Skin of body (tissue), 2 donors: ENCODE results near the gene CILP. TPM values are rescaled to one million over a fixed set of nuclear protein-coding genes. Genes with fewer than 3 reads are reported as not detected.
A peak's percentile ranks its signal among the peaks of the same experiment; 100 is the strongest.

ENCODE experiments used
- DNase-seq: peaks from one replicate; lab custom pipeline; 2025; lab: John Stamatoyannopoulos, UW
- total RNA-seq: library from RNA; depleted of rRNA; stranded (reverse); fragments of >200 nt; gene quantifications from one replicate; pipeline ENCODE4 v1.2.3, GENCODE V29; 2014

Gene CILP
- total RNA-seq, 1 donor from 2014 or later = 24.4 TPM

DNA sequence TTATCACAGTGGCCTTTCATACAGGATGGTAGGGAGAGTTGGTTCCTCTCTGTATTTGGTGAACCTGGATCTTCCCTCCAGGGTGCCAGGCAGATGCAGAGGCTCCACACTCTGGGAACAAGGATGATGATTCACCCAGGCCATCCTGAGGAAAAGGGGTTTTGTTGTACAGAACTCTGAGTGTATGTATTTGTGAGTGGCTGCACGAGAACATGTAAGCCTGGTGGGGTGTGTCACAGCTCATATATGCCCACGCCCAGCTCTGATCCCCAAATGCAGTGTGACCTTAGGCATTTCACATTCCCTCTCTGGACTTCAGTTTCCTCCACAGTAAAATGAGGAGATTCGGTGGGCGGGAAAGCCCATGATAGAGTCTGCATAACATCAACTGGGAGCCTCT is 11.6 kb upstream of the CILP start:
- DNase-seq = no peak

DNA sequence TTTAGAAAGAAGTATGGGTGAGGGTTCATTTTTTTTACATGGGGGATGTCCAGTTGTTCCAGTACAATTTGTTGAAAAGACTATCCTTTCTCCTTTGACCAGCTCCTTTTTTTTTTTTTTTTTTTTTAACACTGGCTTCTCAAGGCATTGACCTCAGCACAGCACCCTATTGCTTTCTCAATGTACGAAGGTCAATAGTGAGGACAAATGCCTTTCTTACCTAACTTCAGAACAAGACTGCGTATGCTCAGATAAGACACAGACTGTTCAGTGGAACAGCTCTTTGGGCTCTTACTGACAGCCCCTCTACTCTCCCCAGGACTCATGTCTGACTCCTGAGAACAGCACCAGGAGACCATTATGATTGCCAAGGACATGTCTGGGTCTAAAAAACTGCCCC is 10.4 kb upstream of the CILP start:
- DNase-seq = no peak

- DNase-seq = no peak
Observed at GRCh38 chr15:65219137-65219536, 7.9 kb upstream of the CILP start.

GRCh38 chr15:65217526-65218482 is 6.5 kb upstream of the CILP start:
- DNase-seq = no peak

- no peak for DNase-seq
Observed at GRCh38 chr15:65215496-65215895, 4.2 kb upstream of the CILP start.

DNA sequence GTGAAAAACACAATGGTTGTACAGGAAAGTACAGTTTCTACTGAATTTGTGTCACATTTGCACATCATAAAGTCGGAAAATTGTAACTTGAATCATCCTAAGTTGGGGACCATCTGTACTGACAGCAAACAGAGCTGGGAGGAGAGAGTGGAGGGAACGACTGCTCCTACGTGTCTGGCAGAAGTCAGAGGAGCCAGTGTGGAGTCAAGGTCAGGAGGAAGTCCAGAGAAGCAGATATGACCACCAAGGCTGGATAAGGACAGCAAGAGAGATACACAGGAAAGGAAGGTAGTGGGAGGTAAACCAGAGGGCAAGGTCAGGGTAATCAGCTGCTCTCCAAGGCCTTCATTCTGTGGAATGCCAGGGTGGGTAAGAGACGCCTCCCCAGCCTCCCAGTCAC is 2.7 kb upstream of the CILP start:
- DNase-seq = no peak

- no peak for DNase-seq
Observed at GRCh38 chr15:65213241-65213640, 2.0 kb upstream of the CILP start.

DNA sequence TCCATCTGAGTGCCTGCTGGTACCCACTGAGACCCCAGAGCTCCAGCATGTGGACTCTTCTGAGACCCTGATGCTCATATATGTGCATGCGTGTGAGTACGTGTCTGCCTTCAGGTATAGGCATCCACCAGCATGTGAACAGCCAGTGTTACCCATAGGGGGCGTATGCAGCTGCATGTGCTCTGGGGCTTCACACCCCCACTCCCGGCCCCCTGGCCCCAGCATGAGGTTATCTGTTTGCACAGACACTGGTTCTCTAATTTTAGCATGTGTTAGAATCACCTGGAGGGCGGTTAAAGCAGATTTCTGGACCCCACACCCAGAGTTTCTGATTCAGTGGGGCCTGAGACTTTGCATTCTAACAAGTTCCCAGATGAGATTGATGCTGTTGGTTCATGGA is 824 bp upstream of the CILP start:
- no peak for DNase-seq

GRCh38 chr15:65211482-65211982 is 259 bp upstream of the CILP start:
- no peak for DNase-seq

DNA sequence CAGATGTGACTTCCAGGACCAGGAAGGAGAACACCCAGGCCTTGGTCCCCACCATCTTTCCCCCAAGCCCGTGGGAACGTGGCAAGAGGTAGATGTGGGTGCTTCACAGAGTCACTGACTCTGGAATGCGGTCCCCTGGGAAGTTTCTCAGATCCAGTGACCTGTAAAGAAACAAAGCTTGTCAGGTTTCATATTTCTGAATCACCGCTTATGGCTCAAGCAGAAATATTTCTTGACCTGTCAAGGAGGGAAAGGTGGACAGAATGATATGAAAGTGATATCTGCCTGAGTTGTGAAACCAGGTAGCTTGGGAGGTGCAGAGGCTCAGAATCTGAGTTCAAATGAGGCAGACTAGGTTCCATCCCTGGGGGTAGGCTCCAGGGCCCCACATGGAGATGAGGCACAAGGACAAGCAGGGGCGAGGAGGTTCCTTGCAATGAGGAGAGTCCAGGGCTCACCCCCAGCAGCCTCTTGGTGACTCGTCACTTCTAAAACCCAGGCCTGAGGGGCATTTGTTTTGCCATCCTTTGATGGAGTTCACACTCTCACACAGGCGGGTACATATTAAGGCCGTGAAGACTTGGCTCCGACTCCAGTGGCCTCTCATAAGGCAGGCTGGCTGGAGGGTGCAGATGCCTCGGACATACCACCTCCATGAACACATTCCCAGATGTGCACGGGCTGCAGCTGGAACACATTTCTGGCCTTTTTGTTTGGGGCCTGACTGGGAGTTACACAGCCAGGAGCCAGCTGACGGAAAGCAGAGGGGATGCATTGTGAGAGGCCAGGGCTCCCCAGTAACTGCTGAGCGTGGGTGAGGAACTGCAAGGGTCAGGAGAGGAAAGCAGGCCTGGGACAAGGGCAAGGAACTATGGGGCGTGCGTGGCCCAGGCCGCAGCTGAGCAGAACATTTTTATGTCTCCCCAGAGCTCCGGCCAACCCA is 1.3 kb downstream of the CILP start:
- peak; percentile 42 for DNase-seq

DNA sequence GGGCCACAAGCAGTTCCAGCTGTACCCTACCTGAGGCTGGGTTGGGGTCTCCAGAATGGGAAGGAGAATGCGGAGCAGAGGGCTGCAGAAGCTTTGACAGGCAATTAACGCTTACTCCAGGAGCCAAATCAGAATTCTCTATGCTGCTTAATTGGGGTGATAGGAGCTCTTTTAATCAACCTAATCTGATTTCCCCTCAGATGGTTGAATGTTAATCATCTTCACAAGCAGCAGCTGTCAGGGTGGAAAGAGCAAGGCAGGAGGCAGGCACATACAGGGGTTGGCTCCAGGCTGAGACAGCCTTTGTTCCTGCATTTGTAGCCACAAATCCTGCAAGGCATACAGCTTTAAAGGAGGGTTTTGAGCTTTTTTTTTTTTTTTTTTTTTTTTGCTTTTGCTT is 2.6 kb downstream of the CILP start:
- no peak for DNase-seq

DNA sequence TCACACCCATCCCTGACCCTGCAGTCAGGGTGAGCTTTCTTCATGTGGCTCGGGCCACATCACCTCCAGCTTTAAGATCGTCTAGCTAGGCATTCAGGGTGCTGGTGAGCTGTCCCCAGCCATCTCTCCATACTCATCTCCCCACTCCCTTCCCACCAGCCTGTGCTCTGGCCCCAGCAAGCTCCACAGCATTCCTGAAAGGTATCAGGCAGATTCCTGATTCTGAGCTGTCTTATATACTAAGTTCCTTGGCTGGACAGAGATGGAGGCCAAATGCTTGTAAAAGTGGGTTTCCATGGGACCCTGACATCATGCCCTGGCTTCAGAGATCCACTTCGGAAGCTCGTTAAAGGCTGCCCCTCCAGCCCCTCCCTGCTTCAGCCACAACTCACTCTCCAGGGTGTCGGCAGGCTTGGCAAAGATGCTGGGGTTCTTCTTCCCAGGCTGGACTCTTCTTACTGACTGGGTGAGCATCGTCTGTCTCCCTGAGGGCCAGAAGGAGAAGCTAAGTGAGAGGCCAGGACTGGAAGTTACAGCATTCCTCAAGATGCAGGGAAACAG is 3.9 kb downstream of the CILP start:
- no peak for DNase-seq

GRCh38 chr15:65206750-65207149 is 4.5 kb downstream of the CILP start:
- no peak for DNase-seq

DNA sequence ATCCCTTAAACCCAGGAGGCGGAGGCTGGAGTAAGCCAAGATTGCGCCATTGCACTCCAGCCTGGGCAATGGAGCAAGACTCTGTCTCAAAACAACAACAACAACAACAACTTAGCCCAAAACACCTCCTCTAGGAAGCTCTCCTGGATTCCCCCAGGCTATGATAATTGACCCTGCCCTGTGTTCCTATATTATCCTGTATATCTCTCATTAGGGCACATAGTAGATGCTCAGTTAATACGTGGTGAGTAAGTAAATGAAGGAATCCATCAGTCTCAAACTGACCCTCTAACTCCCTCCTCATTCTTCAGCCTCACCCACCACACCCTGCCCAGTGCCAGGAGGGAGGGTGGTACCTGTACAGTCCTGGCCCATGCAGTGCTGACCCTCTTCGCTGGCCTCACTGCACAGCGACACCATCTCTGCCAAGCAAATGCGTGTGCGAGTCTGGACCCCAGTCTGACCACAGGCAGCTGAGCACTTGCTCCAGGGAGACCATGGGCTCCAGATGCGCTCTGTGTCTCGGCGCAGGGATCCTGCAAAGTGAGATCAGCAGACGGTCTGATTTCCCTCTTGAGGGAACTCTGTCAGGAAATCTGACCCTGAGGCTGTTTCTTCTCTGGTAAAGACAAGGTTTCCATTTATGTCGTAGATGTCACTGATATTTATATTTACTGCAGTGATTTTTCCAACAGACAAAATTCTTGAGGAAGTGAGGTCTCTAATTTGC is 6.2 kb downstream of the CILP start:
- no peak for DNase-seq

- no peak for DNase-seq
Observed at GRCh38 chr15:65204236-65204930, 6.9 kb downstream of the CILP start.

DNA sequence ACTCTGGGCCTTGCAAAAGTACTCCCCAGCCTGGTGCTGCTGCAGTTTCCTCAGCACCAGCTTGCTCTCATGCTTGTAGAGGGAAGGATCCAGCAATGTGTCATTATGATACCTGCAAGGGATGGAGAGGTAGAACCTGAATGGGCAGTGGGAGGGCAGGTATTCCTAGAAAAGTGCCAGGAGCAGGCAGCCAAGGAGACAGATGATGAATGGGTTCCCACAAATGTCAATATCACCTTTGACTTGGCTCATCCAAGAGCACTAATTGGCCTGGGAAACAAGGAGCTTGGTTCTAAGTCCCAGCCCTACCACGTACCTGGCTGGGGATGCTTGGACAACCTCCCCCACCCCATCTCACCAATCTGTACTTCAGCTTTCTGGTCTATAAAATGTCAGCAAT is 9.4 kb downstream of the CILP start:
- no peak for DNase-seq

- DNase-seq = no peak
Observed at GRCh38 chr15:65198571-65198970, 12.7 kb downstream of the CILP start.

DNA sequence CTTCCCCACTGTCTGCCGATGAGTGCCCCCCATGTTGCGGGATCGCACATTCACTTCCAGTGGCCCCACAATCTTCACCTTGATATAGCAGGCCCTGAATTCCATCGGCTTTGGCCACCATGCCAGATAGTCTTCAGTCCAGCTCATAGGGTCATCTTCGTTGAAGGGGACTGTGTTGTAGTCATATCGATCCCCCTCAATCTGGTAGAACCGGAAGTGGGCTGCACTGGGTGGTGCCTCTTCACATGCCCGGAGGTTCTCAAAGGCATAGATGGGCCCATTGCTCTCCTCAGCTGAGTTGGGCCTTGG is 14.0 kb downstream of the CILP start:
- no peak for DNase-seq

- DNase-seq = no peak
Observed at GRCh38 chr15:65196637-65197336, 14.5 kb downstream of the CILP start.

GRCh38 chr15:65195548-65195923 is 15.7 kb downstream of the CILP start:
- peak; percentile 86 for DNase-seq
